Activated CD4-positive, alpha-beta T cell treated with anti-CD3 and anti-CD28 coated beads, Interleukin-2, amount 50 U/mL, for 1 hour (primary cell): ENCODE data around the gene KLHL29.
A peak's percentile ranks its signal among the peaks of the same experiment; 100 is the strongest.
"Not testable (repeated sequence)": the region's sequence is repeated elsewhere in the genome, so short reads cannot be mapped to it uniquely, and the experiment has no call there.

Source experiments
- DNase-seq: peaks from one replicate; pipeline ENCODE4 v3.0.0-alpha.2; 2020

The KLHL29 gene

DNA sequence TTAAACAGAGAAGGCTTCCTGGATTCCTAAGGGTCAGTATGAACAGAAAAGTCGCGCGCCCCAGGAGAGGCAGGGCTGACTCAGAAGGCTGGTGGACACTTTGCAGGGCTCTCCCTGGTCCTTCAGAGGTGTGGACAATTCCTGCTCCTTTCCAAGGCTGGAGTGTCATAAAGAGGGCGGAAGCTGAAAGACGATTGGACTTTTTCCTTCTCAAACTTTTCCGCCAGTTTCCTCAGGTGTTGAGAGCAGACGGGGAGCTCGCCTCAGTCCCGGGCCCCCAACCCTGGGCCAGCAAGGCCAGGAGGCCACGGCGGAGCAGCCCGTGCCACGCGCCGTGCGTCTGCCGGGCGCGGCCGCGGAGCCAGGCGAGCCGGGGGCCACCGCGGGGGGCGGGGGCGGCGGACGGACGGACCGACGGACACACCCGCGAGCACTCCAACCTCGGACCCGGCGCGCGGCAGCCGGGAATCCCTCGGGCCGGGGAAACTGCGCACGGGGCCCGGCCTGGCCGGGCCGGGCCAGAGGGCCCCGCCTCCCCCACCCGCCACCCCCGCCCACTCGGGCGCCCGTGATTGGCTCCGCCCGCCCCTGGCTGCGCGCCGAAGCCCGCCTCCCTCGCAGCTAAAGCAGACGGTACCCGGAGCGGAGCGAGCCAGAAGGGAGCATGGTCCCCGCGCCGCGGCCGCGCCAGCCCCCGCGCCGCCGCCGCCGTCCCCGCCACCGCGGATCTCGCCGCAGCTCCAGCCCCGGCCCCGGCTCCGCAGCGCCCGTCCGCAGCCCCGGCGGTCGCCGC, at the start of gene KLHL29:
Gene KLHL29 (plus strand): TSS at position 629 of the 793 bp plus-strand sequence. CDS start 177,018 bp downstream, outside the sequence.
- DNase-seq, result peak; percentile 69

DNA sequence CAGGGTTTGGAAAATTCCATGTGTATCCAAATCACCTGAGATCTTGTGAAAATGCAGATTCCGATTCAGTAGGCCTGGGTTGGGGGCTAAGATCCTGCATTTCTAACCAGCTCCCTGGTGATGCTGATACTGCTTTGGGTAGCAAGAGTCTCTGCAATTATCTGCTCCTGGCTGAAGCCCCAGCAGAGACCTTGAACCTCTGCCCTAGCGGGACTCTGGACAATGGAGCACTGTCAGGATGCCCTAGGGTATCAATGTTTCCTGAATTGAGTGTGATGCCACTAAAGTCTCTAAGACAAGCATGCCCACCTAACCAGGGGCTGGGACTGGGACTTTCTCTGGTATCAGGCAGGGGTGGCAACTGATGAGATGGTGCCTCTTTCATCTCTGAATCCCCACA, 49.4 kb upstream of the KLHL29 start:
- DNase-seq, result no peak

DNA sequence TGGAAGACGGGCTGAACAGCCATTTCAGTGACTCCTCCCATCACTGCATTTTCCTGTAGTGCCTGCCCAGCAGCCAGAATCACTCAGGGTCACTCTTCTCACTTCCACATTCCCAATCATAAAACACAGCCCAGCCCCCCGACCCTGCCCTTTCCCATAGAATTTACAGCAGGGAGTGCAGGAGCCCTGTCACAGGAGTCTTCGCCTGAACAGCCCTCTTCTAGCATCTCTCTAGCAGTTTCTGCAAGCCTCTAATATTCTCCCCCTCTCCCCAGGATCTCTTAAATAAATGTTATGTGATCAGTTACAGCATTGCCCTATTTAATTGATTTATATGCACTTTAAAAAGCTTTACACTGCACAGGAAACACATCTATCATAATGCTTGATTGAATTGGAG, 42.9 kb upstream of the KLHL29 start:
- DNase-seq, result no peak

DNA sequence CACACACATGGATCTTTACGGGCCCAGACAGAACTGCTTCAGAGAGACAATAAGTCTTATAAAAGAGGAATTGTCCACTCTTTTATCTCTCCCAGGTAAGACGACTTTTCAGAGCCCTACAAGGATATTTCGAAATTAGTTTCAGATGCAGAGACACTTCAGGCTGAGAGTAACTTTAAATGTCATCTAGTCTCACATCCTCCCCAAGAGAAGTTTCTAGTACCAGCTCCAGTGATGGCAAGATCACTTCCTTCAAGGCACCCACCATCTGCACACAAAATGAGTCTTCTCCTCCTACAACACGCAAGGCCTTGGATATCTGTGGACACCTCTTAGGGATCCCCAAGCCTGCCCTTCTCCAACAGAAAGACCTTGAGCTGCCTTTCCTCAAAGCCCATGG, 39.0 kb upstream of the KLHL29 start:
- DNase-seq, result no peak

DNA sequence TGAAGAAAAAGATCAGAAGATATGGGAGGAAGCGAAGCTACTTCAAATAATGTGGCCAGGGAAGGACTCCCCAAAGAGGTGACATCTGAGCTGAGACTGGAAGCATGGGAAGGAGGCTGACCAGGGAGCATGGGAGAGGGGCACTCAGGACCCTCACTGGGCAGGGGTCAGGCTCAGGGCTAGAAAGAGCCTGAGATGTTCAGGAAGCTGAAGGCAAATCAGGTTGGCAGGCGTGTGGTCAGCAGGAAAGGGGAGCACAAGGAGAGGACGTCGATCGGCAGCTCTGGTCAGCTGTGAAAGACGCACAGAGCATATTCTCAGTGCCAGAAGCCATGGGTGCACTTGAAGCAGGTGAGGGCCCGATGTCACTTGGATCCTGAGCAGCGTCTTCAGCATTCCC, 38.2 kb upstream of the KLHL29 start:
- no peak for DNase-seq

DNA sequence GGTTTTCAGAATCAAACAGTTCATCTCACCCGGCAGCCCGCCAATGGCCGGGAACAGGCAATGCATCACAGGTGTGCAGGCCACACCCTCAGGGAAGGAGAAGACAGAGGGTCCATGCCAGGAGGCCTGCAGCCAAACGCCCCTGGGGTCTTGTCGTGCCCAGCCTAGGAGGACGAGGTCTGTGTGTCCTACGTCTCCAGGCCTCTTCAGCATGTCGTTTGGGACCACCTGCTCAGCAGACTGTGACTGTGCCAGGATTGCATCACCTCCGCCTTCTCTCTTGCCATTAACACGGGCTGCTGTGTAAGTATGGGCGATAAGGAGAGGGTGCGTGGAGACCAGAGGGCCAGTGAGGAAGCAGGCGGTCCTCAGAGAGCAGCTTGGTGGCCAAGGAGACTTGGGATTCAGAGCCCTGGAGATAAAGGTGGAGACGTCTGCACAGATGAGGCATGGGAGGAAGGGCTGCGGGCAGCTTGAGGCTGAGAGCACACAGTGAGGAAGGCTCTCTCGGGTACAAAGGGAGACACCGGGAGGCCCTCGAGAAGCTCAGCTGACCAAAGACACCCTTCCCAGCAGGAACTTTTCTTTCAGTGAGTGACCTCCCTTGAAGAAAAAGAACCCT, 37.4 kb upstream of the KLHL29 start:
- no peak for DNase-seq

DNA sequence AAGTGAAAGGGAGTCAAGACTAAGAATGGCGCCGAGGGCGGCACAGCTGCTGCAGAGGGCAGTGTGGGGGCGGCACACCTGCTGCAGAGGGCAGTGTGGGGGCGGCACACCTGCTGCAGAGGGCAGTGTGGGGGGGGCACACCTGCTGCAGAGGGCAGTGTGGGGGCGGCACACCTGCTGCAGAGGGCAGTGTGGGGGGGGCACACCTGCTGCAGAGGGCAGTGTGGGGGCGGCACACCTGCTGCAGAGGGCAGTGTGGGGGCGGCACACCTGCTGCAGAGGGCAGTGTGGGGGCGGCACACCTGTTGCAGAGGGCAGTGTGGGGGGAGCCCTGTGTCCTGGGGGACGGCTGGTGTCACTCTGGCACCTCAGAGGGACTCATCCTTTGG, 36.9 kb upstream of the KLHL29 start:
- DNase-seq, result not testable (repeated sequence)

DNA sequence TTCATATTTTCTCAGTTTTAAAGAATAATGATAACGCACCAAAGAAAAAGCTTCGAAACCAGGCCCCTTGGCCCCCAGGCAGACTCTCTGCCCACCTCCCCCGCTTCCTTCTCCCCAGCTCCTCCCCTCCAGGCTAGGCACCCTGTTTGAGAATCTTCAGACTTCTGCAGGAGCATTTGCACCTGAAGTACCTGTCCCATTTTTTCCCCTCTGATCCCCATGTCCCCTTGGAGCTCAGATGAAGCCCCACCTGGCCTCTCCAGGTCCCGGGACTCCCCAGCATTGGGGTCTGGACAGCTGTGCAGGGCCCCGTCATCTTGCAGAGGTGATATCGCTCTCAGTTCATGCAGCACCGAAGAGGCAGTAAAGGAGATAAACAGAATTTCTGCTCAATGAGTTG, 35.5 kb upstream of the KLHL29 start:
- DNase-seq, result no peak

DNA sequence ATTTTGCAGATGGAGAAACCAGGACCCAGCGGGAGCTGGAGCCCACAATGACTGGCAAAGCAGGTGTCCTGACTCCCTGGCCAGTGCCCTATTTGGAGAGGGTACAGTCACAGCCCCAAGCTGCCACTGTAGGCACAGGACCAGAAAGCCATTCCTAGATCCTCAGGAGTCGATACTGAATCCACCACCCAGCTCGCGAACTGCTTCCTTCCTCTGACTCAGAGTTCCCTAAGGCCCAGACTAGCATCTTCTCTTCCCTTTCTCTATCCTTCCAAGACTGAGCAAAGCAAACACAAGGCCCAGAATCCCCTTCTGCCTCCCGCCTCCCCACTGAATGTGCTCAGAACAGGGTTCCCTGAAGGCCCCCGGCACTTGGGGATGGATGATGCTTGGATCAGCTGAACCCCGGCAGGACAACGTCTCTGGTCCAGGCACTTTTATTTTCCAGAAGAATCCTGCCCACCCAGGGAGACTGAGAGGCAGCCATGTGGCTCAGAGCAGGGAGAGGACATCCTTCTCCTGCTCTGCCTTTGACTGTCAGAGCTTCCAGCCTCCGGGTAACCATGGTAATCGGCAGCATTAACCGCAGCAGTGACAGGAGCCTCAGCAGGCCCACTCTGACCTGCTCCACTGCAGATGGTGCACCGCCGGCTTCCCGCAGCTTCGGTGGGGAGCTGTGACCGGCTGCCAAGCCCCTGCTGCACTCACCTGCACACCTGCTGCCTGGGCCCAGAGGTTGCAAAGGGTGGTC, 34.8 kb upstream of the KLHL29 start:
- no peak for DNase-seq

DNA sequence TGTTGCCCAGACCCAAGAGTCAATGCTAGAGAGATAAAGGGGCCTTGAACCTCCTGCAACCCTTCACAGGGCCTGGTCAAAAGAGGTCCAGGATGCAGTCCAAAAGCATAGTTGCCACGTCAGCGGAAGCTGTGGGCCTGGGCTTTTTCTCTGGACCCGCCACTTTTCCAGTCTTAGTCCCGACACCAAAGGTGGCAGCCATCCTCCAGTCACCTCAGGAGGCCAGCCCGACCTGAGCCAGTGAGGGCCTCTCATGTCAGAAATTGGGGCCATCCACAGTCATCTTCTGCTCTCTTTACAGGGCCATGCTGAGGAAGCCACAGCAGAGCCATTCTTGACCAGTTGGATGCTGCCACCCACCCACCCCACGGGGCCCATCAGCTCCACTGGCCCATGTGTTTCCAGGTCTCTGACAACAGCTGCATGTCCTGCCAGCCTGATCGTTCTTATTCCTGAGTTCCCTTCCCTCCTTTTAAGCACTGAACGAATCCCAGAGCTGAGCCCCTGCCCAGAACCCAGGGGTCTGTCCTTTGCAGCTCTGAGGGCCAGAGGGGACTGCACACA, 34.1 kb upstream of the KLHL29 start:
- no peak for DNase-seq

DNA sequence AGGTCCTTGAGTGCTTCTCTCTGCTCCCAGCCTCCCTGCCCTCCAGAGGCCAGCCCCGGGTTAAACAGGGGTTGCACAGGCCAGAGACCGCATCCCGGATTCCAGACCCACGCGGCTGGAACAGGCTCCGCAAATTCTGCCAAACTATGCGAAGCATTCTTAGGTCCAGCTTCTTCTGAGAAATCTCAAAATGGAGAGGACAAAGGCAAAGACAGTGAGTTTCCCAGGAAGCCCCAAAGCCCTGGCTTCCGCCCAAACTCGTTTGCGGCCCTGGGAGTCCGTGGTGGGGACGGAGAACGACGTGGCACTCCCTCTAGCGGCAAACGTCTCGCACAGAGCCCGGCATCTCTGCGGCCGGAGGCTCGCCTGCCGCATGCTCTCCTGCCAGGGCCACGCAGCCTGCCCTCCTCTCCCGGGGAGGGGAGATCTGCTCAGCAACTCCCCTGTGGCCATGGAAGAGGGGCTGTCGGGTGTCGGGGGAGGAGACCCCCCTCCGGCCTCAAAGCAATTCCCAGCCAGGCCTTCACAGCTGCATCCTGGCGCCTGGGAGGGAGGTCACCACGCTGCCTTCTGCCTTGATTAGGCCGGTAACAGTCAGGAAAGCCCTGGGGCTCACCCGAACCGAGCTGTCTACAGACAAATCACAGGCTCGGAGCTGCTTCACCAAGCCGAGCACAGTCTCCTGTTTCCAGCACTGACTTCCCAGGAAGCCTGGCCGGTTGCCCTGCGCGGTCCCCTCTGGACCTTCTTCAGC, 33.4 kb upstream of the KLHL29 start:
- DNase-seq, result peak; percentile 43

DNA sequence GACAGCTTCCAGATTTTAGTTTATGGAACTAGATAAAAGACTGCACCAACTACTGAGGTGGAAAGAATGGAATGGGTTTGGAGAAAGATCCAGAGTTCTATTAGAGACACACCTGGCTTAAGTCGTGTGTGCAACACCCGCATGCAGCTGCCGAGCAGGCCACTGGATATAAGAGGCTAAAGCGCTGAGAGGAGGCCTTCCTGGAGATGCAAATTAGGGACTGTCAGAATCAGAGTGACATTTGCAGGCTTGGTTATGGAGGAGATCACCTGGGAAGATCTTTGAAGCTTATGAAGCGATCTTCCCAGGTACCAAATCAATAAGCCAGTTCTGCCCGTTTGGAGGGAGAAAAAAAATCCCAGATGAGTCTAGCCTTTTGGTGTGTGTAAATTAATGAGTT, 30.4 kb upstream of the KLHL29 start:
- no peak for DNase-seq

DNA sequence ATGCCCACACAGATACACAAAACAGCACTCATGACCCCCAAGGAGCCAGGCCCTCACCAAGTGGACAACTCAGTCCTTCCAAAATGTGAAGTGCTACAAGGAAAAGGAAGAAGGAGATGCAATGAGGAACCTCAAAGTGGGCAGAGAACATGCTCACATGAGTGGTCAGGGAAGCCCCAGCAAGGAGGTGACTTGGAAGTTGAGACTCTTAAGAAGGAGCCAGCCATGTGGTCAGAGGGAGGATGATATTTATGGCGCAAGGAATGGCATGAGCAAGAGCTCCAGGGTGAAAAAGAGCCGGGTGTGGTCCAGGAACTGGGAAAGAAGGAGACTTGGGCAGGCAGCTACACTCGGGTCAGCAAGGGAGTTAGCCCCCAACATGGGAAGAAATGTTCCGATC, 30.0 kb upstream of the KLHL29 start:
- no peak for DNase-seq

DNA sequence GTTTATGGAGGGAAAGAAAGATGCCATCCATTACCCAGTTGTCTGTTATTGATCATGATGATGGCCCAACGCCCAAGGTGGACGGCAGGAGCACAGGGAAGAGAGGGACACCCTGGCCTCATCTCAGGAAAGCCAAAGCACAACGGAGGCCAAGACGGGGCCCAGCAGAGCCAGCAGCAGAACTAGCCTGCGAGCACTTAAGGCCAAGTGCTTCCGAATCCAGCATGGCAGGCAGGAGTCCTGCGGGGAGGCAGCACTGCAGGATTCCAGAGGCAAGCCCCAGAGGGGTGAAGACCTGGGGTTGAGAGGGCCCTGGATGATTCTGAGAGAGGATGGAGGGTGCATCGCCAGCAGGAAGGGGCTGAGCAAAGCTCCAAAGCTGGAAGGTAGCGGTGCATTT, 28.3 kb upstream of the KLHL29 start:
- DNase-seq, result no peak

DNA sequence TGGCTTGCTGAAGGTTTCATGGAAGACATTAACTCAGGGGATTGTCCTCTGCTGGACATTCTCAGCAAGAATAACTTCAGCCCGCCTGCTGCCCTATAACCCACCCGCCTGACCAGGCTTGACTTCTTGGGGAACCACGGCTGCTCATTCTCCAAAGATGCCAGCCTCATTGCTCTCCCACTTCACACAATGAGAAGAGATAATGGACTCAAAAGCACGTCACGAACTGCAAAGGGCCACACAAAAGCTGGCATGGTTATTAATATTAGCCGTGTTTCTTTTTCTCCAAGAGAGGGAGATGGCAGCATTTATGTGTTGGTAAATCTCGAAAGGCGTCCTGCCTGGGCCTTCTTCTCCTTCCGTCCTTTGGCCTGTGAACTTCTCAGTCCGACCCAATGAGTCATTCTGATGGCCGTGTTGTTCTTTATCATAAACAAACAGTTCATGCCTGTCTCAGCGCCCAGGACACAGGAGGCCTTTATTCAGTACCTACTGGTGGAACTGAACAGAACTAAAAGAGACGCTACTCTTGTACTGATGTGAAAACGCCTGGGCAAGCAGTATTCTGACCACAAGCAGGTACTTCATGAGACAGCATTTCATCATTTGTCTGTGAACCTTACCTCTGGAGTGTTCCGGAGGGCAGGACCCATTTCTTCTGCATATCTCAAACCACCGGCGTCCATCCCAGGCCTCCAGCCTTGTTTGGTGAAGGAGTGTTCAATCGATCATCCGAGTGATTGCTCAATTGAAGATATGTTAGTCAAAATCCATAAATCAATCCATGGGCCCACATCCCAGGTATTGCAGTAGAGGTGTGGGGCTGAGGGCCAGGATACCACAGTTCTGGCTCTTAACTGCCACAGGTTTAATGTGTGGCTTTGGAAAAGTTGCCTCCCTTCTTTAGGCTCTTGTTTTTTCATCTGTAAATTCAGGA, 25.1 kb upstream of the KLHL29 start:
- no peak for DNase-seq

DNA sequence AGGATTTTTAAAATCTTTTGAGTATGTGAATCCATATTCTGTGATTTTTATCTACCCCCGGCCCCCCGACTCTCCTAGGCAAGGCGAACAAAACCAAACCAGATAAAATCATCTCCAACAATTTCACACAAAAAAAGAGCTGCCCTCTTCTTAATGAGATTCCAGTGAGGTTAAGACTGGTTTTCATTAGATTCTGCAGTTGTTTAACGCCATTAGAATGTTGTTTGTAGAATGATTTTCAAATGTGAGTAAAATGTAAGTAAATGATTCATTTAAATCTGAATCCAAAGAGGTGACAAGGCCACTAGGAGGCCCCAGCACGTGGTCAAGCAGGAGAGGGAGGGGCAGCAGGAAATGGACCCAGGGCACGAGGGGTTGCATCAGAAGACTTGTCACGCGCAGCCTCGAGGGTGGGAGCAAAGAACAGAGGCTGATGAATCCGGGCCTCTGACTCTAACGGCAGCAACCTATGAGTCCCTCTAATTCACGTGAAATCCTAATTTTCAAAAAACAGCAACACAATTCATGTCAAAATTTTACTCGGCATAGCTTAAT, 24.3 kb upstream of the KLHL29 start:
- DNase-seq, result no peak

DNA sequence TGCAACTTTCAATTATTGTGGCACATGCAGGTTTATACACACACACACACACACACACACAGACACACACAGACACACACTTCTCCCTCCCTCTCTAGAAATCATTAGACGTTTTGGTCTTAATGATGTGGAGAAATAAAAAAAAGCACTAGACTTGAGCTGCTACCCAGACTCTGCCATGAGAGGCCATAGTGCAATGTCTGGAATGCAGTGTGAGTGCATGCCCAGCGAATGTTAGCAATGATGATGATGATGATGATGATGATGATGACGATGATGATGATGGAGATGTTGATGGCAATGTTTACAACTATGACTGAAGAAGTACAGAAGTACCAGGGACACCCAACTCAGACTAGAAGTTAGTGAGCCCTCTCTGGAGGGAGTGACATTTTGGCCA, 23.8 kb upstream of the KLHL29 start:
- DNase-seq, result no peak

DNA sequence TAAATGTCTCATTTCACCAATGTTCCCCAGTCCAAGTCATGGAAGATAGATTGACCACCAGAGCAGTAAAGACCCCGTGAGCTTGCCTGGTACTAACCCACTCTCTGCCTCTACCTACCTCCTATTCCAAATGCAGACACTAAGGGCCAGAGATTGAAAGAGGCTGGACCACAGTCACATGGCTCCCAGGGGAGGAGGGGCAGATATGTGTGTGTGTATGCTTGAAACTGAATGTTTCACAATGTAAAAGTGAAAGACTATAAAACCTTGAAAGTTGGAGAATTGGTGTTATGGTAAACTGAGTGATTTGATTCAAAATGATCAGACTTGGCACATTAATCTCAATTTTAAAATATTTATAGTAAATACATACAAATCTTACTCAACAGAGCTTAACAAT, 21.7 kb upstream of the KLHL29 start:
- no peak for DNase-seq

DNA sequence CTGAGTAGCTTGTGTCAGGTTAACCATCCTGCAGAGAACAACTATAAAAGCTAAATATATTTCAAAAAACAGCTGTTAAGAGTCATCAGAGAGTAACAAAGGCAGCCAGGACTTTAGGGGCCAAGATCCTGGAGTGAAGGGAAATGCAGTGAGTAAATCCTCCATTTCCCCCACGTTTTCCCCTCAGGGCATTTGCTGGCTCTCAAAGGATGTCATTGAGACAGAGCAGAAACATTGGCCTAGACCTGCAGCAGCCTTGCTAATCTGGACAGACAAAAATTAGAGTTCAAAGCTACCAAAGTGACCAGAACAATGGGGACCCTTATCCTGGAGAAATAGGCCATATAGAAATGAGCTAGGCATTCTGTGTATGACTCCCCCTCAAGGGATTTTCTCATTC, 21.1 kb upstream of the KLHL29 start:
- no peak for DNase-seq

DNA sequence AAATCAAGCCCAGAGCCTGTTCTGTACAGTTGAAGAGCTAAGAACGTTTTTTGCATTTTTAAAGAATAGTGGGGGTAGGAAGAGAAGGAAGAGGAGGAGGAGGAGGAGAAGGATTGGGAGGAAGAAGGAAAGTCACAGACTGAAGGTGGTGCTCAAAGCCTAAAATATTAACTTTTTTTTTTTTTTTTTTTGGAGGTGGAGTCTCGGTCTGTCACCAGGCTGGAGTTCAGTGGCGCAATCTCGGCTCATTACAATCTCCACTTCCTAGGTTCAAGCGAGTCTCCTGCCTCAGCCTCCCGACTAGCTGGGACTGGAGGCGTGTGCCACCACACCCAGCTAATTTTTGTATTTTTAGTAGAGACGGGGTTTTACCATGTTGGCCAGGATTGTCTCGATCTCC, 18.3 kb upstream of the KLHL29 start:
- no peak for DNase-seq

DNA sequence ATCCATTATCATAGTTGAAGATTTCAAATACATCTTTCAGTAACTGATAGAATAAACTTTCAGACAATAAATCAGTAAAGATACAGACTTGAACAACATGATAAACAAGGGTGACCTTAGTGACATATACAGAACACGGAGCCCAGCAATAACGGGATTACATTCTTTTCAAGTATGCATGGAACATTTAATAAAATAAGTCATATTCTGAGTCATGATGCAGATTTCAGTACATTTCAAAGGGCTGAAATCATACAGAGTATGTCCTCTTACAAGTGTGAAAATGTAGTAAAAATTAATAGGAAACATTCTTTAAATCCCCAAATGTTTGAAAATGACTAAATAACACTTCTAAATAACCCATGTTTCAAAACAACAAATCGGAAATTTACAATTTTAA, 17.2 kb upstream of the KLHL29 start:
- DNase-seq, result no peak

DNA sequence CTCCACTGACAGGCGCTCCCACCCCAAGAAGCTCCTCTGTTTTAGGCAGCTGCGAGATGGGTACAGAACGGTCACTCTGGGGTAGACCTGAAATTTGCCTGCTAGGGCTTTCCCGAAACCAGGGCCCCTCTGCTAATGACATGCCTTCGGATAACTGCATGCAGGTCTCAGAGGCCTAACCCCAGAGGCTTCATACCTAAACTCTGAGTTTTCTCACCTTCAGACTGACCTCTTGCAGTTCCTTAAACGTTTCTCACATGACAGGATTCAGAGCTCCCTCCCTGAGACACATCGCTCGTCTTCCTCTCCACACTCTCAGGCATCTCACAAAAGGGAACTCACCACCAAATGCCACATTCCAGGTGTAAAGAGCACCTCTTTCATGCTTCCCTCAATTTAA, 11.3 kb upstream of the KLHL29 start:
- no peak for DNase-seq
